Effector memory CD8-positive, alpha-beta T cell (primary cell): ENCODE data around the gene OFD1.

Source experiments
- ATAC-seq: fragments of 150-1000 bp; cut with Tn5 transposase; replicated peaks from 2 replicates; pipeline ENCODE4 v1.10.0; 2021; ENCODE audit warnings: mild to moderate bottlenecking, moderate library complexity
- DNase-seq, 3 experiments: peaks; one replicate each; pipeline ENCODE4 v3.0.0; 2021
- H3K27ac Mint-ChIP-seq, 2 donors: one replicate each; pipeline ENCODE4 v1.8.0; 2022; ENCODE audit warnings: mild to moderate bottlenecking in 2 of 2, mixed read lengths in 2 of 2, moderate library complexity in 2 of 2
- H3K27me3 Mint-ChIP-seq, 2 donors: one replicate each; pipeline ENCODE4 v1.8.0; 2022; ENCODE audit warnings: mixed read lengths in 2 of 2
- H3K36me3 Mint-ChIP-seq: one replicate; pipeline ENCODE4 v1.8.0; 2022; ENCODE audit warnings: mild to moderate bottlenecking, moderate library complexity, mixed read lengths; ENCODE audit not compliant: insufficient read depth
- H3K4me1 Mint-ChIP-seq, 2 donors: one replicate each; pipeline ENCODE4 v1.8.0; 2022; ENCODE audit warnings: low read depth in 2 of 2, mixed read lengths in 2 of 2
- H3K4me3 Mint-ChIP-seq, 2 donors: one replicate each; pipeline ENCODE4 v1.8.0; 2022; ENCODE audit warnings: mild to moderate bottlenecking in 2 of 2, mixed read lengths in 2 of 2, moderate library complexity in 2 of 2
- H3K9me3 Mint-ChIP-seq, 2 donors: one replicate each; pipeline ENCODE4 v1.8.0; 2022; ENCODE audit warnings: mixed read lengths in 2 of 2
- total RNA-seq, 9 experiments: gene quantifications; one replicate each; lab custom pipeline; 2026; lab: John Stamatoyannopoulos, UW

Gene OFD1
- total RNA-seq, result 73.3 to 275 (median 196) reads per million in 9 experiments

- H3K9me3 Mint-ChIP-seq, result no peaks in the 10 kb centered on the region
- H3K4me3 Mint-ChIP-seq, result peak within 1 kb of the TSS; percentile 96
- ATAC-seq (peak; percentile 88), DNase-seq (peak; percentile 84 to 85 (median 84))
- H3K27me3 Mint-ChIP-seq, result no peaks in the 10 kb centered on the region
- H3K36me3 Mint-ChIP-seq, result peaks cover 23% of the 10 kb centered on the region
- peaks cover 26 to 34% of the 10 kb centered on the region in 2 donors for H3K4me1 Mint-ChIP-seq
- H3K27ac Mint-ChIP-seq, result peak within 1 kb of the TSS; percentile 97 to 98
Measured at GRCh38 chrX:13734278-13735172, at the start of gene OFD1, which contains the start of gene TRAPPC2. Gene OFD1 (plus strand): TSS chrX:13734748. CDS start chrX:13735072, 324 bp downstream. Gene TRAPPC2 (minus strand): TSS chrX:13734620. CDS start chrX:13719963, 14,657 bp downstream.

GRCh38 chrX:13685126-13685763 lies 49.3 kb upstream of the OFD1 start:
- Mint-ChIP-seq H3K27me3 (no peaks in the 10 kb centered on the region), H3K36me3 (peaks cover 5% of the 10 kb centered on the region), H3K4me3 (no peak overlapping the region), H3K9me3 (no peaks in the 10 kb centered on the region), H3K4me1 (peaks cover 8 to 23% of the 10 kb centered on the region in 2 donors), H3K27ac (peak overlapping the region; percentile 13 to 64)
- DNase-seq (no peak), ATAC-seq (no peak)

- H3K36me3 Mint-ChIP-seq, result peaks cover 5% of the 10 kb centered on the region
- ATAC-seq, result no peak
Measured at GRCh38 chrX:13687203-13687602, 47.3 kb upstream of the OFD1 start.

GRCh38 chrX:13688384-13688957 lies 46.1 kb upstream of the OFD1 start:
- no peaks in the 10 kb centered on the region for H3K27me3 Mint-ChIP-seq
- DNase-seq, result no peak
- peak; percentile 27 for ATAC-seq
- peak overlapping the region; percentile 85 to 86 for H3K4me3 Mint-ChIP-seq
- peak overlapping the region; percentile 84 to 95 for H3K27ac Mint-ChIP-seq
- H3K9me3 Mint-ChIP-seq, result no peaks in the 10 kb centered on the region
- H3K36me3 Mint-ChIP-seq, result peaks cover 9% of the 10 kb centered on the region
- peaks cover 27 to 44% of the 10 kb centered on the region in 2 donors for H3K4me1 Mint-ChIP-seq

More at GRCh38 chrX:13687203-13687602, 47.3 kb upstream of the OFD1 start:
- Mint-ChIP-seq H3K4me1 (peaks cover 16 to 32% of the 10 kb centered on the region in 2 donors), H3K4me3 (peak overlapping the region in 1 of 2 donors; percentile 30), H3K27me3 (no peaks in the 10 kb centered on the region), H3K27ac (peak overlapping the region in 1 of 2 donors; percentile 77), H3K9me3 (no peaks in the 10 kb centered on the region)
- DNase-seq, result no peak

- ATAC-seq, result peak; percentile 79
- H3K27me3 Mint-ChIP-seq, result no peaks in the 10 kb centered on the region
- H3K4me3 Mint-ChIP-seq, result peak within 1 kb of the TSS; percentile 85 to 86
- H3K9me3 Mint-ChIP-seq, result no peaks in the 10 kb centered on the region
- peaks cover 31 to 48% of the 10 kb centered on the region in 2 donors for H3K4me1 Mint-ChIP-seq
- DNase-seq, result peak; percentile 68 to 73 (median 70)
- H3K36me3 Mint-ChIP-seq, result peaks cover 9% of the 10 kb centered on the region
- H3K27ac Mint-ChIP-seq, result peak within 1 kb of the TSS; percentile 84 to 95
Measured at GRCh38 chrX:13688958-13689740, 45.4 kb upstream of the OFD1 start, which contains the start of gene RAB9A. Gene RAB9A (plus strand): TSS chrX:13689128. CDS start chrX:13708747, 19,619 bp downstream.

- peaks cover 9% of the 10 kb centered on the region for H3K36me3 Mint-ChIP-seq
- H3K27me3 Mint-ChIP-seq, result no peaks in the 10 kb centered on the region
- H3K9me3 Mint-ChIP-seq, result no peaks in the 10 kb centered on the region
- no peak for ATAC-seq
- peak overlapping the region; percentile 85 to 86 for H3K4me3 Mint-ChIP-seq
- H3K27ac Mint-ChIP-seq, result peak overlapping the region; percentile 84 to 95
- DNase-seq, result no peak
- peaks cover 32 to 48% of the 10 kb centered on the region in 2 donors for H3K4me1 Mint-ChIP-seq
Measured at GRCh38 chrX:13689741-13690211, 44.8 kb upstream of the OFD1 start.

GRCh38 chrX:13690836-13691235 lies 43.7 kb upstream of the OFD1 start:
- peak in 1 of 3 experiments; percentile 10 for DNase-seq
- Mint-ChIP-seq H3K27ac (peak overlapping the region; percentile 84 to 95), H3K4me3 (peak overlapping the region; percentile 85 to 86), H3K27me3 (no peaks in the 10 kb centered on the region), H3K4me1 (peaks cover 36 to 49% of the 10 kb centered on the region in 2 donors), H3K9me3 (no peaks in the 10 kb centered on the region), H3K36me3 (peaks cover 11% of the 10 kb centered on the region)
- ATAC-seq, result no peak

GRCh38 chrX:13691841-13692371 lies 42.6 kb upstream of the OFD1 start:
- ATAC-seq (peak; percentile 38), DNase-seq (no peak)
- peak overlapping the region; percentile 66 to 68 for H3K4me3 Mint-ChIP-seq
- H3K9me3 Mint-ChIP-seq, result no peaks in the 10 kb centered on the region
- no peaks in the 10 kb centered on the region for H3K27me3 Mint-ChIP-seq
- H3K27ac Mint-ChIP-seq, result peak overlapping the region; percentile 84 to 86
- H3K4me1 Mint-ChIP-seq, result peaks cover 40 to 54% of the 10 kb centered on the region in 2 donors
- H3K36me3 Mint-ChIP-seq, result peaks cover 11% of the 10 kb centered on the region

GRCh38 chrX:13692771-13693231 lies 41.7 kb upstream of the OFD1 start:
- Mint-ChIP-seq H3K4me1 (peaks cover 44 to 56% of the 10 kb centered on the region in 2 donors), H3K27me3 (no peaks in the 10 kb centered on the region), H3K36me3 (peaks cover 11% of the 10 kb centered on the region), H3K27ac (peak overlapping the region; percentile 84 to 86), H3K4me3 (peak overlapping the region; percentile 66 to 68), H3K9me3 (no peaks in the 10 kb centered on the region)
- ATAC-seq (no peak), DNase-seq (no peak)

GRCh38 chrX:13693341-13693961 lies 41.1 kb upstream of the OFD1 start:
- ATAC-seq (no peak), DNase-seq (no peak)
- Mint-ChIP-seq H3K36me3 (peaks cover 11% of the 10 kb centered on the region), H3K27ac (peak overlapping the region; percentile 84 to 86), H3K27me3 (no peaks in the 10 kb centered on the region), H3K9me3 (no peaks in the 10 kb centered on the region), H3K4me3 (peak overlapping the region; percentile 66 to 68), H3K4me1 (peaks cover 44 to 53% of the 10 kb centered on the region in 2 donors)

GRCh38 chrX:13694359-13694758 lies 40.2 kb upstream of the OFD1 start:
- Mint-ChIP-seq H3K4me3 (no peak overlapping the region), H3K27ac (peak overlapping the region in 1 of 2 donors; percentile 86), H3K27me3 (no peaks in the 10 kb centered on the region), H3K36me3 (peaks cover 8% of the 10 kb centered on the region), H3K4me1 (peaks cover 45 to 55% of the 10 kb centered on the region in 2 donors), H3K9me3 (no peaks in the 10 kb centered on the region)
- ATAC-seq (no peak), DNase-seq (no peak)

- Mint-ChIP-seq H3K4me3 (peak overlapping the region; percentile 45 to 53), H3K27ac (peak overlapping the region in 1 of 2 donors; percentile 93), H3K36me3 (peaks cover 6% of the 10 kb centered on the region), H3K9me3 (no peaks in the 10 kb centered on the region), H3K27me3 (no peaks in the 10 kb centered on the region), H3K4me1 (peaks cover 47 to 56% of the 10 kb centered on the region in 2 donors)
- DNase-seq (no peak), ATAC-seq (no peak)
Measured at GRCh38 chrX:13694983-13695382, 39.6 kb upstream of the OFD1 start.
